GM23248 (cell line): ENCODE results near the gene WFIKKN1. TPM values are rescaled to one million over a fixed set of nuclear protein-coding genes. Genes with fewer than 3 reads are reported as not detected.

Experiments
- DNase-seq: peaks from one replicate; pipeline ENCODE4 v3.0.0-alpha.2; 2015
- H2AFZ ChIP-seq: fragments of 200-600 bp; sonication (generic); 2 replicates; pipeline ENCODE4 v1.6.1; 2016; ENCODE audit warnings: antibody characterized with exemption
- H3F3A ChIP-seq: fragments of 200-600 bp; sonication (generic); 2 replicates; pipeline ENCODE4 v1.6.1; 2016; ENCODE audit warnings: mild to moderate bottlenecking, antibody characterized with exemption, mixed run types; ENCODE audit not compliant: insufficient read depth
- H3K27ac ChIP-seq: fragments of 200-600 bp; sonication (generic); 2 replicates; pipeline ENCODE4 v1.5.1; 2016; ENCODE audit warnings: mild to moderate bottlenecking
- H3K27me3 ChIP-seq: fragments of 200-600 bp; sonication (generic); replicated peaks from 2 replicates; pipeline ENCODE4 v1.6.1; 2016; ENCODE audit warnings: mild to moderate bottlenecking; ENCODE audit not compliant: insufficient read depth
- H3K36me3 ChIP-seq: fragments of 200-600 bp; sonication (generic); 2 replicates; pipeline ENCODE4 v1.6.1; 2016; ENCODE audit warnings: low read depth, mild to moderate bottlenecking
- H3K4me1 ChIP-seq: fragments of 200-600 bp; sonication (generic); 2 replicates; pipeline ENCODE4 v1.6.1; 2016; ENCODE audit warnings: mild to moderate bottlenecking; ENCODE audit not compliant: insufficient read depth
- H3K4me2 ChIP-seq: fragments of 200-600 bp; sonication (generic); one replicate; pipeline ENCODE4 v1.6.1; 2016; ENCODE audit warnings: mild to moderate bottlenecking; ENCODE audit not compliant: unreplicated experiment
- H3K4me3 ChIP-seq: fragments of 200-600 bp; sonication (generic); 2 replicates; pipeline ENCODE4 v1.5.1; 2016; ENCODE audit warnings: mild to moderate bottlenecking
- H3K79me2 ChIP-seq: fragments of 200-600 bp; sonication (generic); 2 replicates; pipeline ENCODE4 v1.6.1; 2016; ENCODE audit warnings: mild to moderate bottlenecking; ENCODE audit not compliant: insufficient read depth
- H3K9ac ChIP-seq: fragments of 200-600 bp; sonication (generic); 2 replicates; pipeline ENCODE4 v1.6.1; 2016; ENCODE audit warnings: mild to moderate bottlenecking
- H3K9me2 ChIP-seq: fragments of 200-600 bp; sonication (generic); 2 replicates; pipeline ENCODE4 v1.6.1; 2016; ENCODE audit warnings: mixed run types, mild to moderate bottlenecking, moderate library complexity; ENCODE audit not compliant: insufficient read depth
- H3K9me3 ChIP-seq: fragments of 200-600 bp; sonication (generic); one replicate; pipeline ENCODE4 v1.6.1; 2017; ENCODE audit warnings: low read depth
- H4K20me1 ChIP-seq: fragments of 200-600 bp; sonication (generic); 2 replicates; pipeline ENCODE4 v1.6.0; 2016; ENCODE audit not compliant: insufficient read depth
- EZH2 ChIP-seq: fragments of 200-600 bp; sonication (generic); IDR thresholded peaks from 2 replicates; pipeline ENCODE4 v1.6.1; 2018; ENCODE audit warnings: antibody characterized with exemption, mild to moderate bottlenecking; ENCODE audit not compliant: insufficient read depth, poor library complexity, severe bottlenecking
- EZH2phosphoT487 ChIP-seq: fragments of 200-600 bp; sonication (generic); IDR thresholded peaks from 2 replicates; pipeline ENCODE4 v1.6.1; 2018; ENCODE audit warnings: antibody characterized with exemption, moderate library complexity, mild to moderate bottlenecking, low read depth; ENCODE audit not compliant: insufficient read depth
- WGBS, 2 experiments: methylation state at CpG; one replicate each; pipeline ENCODE4 v1.1.6; 2015 to 2017; ENCODE audit warnings: low lambda C conversion rate in 2 of 2, low coverage in 1 of 2; ENCODE audit errors: missing lambda C conversion rate in 2 of 2; 5-methylcytosine and 5-hydroxymethylcytosine counted together
- in situ Hi-C: fragments of 300-500 bp; cut with MboI; formaldehyde crosslinking; loops from 2 replicates; pipeline ENCODE4 v1.15.0; 2020
- polyA plus RNA-seq: library from polyadenylated mRNA; unstranded; fragments of >200 nt; fragmentation: Nextera tagmentation; extraction: Ambion mirVana; gene quantifications from 2 replicates; pipeline ENCODE4 v1.2.1, GENCODE V29; 2016
- total RNA-seq: library from RNA; depleted of rRNA; stranded (reverse); fragments of >200 nt; shearing (Covaris generic); gene quantifications from 2 replicates; pipeline ENCODE4 v1.2.3, GENCODE V29; 2014

Gene WFIKKN1
- total and polyA plus RNA-seq, 2 experiments from 2014 or later = not detected

DNA sequence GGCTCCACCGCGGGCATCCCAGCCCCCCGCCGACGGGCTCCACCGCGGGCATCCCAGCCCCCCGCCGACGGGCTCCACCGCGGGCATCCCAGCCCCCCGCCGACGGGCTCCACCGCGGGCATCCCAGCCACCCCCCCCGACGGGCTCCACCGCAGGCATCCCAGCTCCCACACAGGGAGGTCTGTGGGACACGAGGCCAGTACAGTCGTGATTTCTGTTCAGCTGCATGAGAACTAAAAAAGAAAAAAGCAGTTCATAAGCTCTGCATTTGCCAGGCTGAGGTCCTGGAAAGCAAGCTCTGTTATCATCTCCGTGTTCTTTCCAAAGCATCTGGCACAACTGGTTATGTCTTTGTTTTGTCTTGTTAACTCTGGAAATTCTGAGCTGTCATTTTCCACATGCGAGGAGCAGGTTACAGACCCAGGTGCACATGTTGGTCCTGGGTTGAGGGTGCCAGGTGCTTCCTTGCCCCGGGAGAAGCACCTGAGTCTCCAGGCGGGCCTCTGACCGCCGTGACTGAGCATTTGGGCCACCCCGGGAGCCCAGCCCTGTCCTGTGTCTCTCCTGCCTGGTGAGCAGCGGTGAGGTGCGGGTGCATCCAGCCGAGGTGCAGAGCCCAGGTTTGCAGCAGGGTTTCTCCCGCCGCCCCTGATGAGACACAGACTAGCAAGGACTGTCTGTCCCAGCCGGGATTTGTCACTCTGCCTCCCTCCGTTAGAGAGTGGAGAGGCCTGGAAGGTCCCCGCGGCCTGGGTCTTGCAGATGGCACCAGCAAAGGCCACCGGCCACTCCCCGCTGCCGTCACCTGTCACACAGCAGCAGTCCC is 9.9 kb upstream of the WFIKKN1 start:
- in situ Hi-C loops = no loop called here
- no peaks in the 10 kb centered on the region for H3K27me3 ChIP-seq
- WGBS, 2 experiments = 86 to 89% methylated on average over 22 to 41 of the region's 41 CpGs
- no peak overlapping the region for H3K9ac ChIP-seq
- no peak for DNase-seq
- no peak overlapping the region for H3K4me3 ChIP-seq
- H4K20me1 ChIP-seq = no peaks in the 10 kb centered on the region
- peaks cover 5% of the 10 kb centered on the region; the same call in 1 of the 2 replicates for H3K79me2 ChIP-seq
- H3K9me2 ChIP-seq = no peaks in the 10 kb centered on the region
- H3F3A ChIP-seq = no peaks in the 10 kb centered on the region
- no peak overlapping the region for H3K27ac ChIP-seq
- TF ChIP-seq EZH2phosphoT487 (no peak), EZH2 (no peak)
- no peak overlapping the region for H2AFZ ChIP-seq
- no peaks in the 10 kb centered on the region for H3K36me3 ChIP-seq
- no peak overlapping the region for H3K4me2 ChIP-seq
- no peaks in the 10 kb centered on the region for H3K9me3 ChIP-seq
- no peaks in the 10 kb centered on the region for H3K4me1 ChIP-seq

- no peak overlapping the region for H2AFZ ChIP-seq
- in situ Hi-C loops = no loop called here
- no peaks in the 10 kb centered on the region for H3K9me3 ChIP-seq
- no peak overlapping the region for H3K9ac ChIP-seq
- WGBS, 2 experiments = 96 to 97% methylated on average over 21 of the region's 21 CpGs
- no peaks in the 10 kb centered on the region for H4K20me1 ChIP-seq
- no peak overlapping the region for H3K4me3 ChIP-seq
- peaks cover 5% of the 10 kb centered on the region; the same call in 1 of the 2 replicates for H3K4me1 ChIP-seq
- H3K27me3 ChIP-seq = no peaks in the 10 kb centered on the region
- H3K27ac ChIP-seq = no peak overlapping the region
- H3K79me2 ChIP-seq = peaks cover 5% of the 10 kb centered on the region; the same call in 1 of the 2 replicates
- H3K4me2 ChIP-seq = no peak overlapping the region
- TF ChIP-seq EZH2 (no peak), EZH2phosphoT487 (no peak)
- H3F3A ChIP-seq = 0 out of 2 replicates have a peak, but pooled peaks cover 4% of the 10 kb centered on the region
- H3K36me3 ChIP-seq = no peaks in the 10 kb centered on the region
- no peaks in the 10 kb centered on the region for H3K9me2 ChIP-seq
- no peak for DNase-seq
Observed at GRCh38 chr16:621526-622105, 9.2 kb upstream of the WFIKKN1 start.

DNA sequence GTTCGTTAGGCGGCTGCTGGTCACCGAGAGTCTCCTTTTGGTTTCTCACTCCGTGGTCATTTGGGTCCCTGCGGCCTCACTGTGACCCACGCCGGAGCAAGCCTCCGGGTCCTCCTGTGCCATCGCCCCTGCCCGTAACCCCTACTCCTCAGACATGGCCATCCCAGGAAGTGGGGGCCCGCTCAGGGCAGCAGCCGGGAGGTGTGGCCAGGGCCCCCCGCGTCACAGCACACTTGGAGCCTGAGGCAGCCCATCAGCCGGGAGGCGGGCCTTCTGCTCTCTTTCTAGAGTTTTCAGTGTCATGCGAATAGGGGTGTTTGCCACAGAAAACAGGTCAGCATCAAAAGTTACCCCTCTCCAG is 7.9 kb upstream of the WFIKKN1 start:
- no peak for DNase-seq
- H3K27ac ChIP-seq = no peak overlapping the region

DNA sequence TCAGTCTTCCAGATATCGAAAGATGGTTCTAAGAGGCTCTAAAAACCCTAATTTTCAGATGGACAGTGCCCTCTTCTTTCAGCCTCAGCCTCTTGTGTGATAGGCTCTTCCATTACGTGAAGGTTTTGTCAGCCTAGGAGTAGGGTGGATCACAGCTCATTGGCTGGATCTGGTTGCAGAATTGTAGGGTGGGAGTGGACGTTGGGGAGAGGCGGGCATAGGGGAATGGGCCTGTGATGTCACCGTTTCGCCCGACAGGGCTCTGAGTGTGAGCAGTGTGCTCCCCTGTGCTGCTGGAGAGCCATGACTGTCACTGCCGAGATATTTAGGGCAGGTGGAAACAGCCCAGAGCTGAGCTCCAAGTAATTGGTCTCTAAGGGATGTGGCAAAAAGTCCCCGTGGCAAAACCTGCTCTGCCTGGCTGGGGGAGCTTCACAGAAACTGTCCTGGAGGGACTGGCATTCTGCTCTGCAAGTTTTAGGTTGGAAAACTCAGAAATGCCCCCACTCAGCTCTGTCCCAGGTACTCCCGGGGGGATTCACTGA is 6.2 kb upstream of the WFIKKN1 start:
- H3K9me3 ChIP-seq = no peaks in the 10 kb centered on the region
- WGBS, 2 experiments = 81 to 83% methylated on average over 10 of the region's 10 CpGs

More for the DNA sequence above, 7.9 kb upstream of the WFIKKN1 start:
- Histone ChIP-seq H3K4me2 (no peak overlapping the region), H3K36me3 (no peaks in the 10 kb centered on the region), H3K27me3 (no peaks in the 10 kb centered on the region), H3K4me1 (peaks cover 12% of the 10 kb centered on the region), H3K9me3 (no peaks in the 10 kb centered on the region), H3K9me2 (no peaks in the 10 kb centered on the region), H3K4me3 (no peak overlapping the region), H2AFZ (no peak overlapping the region), H3K9ac (no peak overlapping the region), H4K20me1 (no peaks in the 10 kb centered on the region), H3K79me2 (peaks cover 5% of the 10 kb centered on the region; the same call in 1 of the 2 replicates), H3F3A (0 out of 2 replicates have a peak, but pooled peaks cover 4% of the 10 kb centered on the region)
- TF ChIP-seq EZH2 = no peak
- no peak for TF ChIP-seq EZH2phosphoT487
- 94 to 96% methylated on average over 17 of the region's 17 CpGs for WGBS, 2 experiments
- in situ Hi-C loops = no loop called here

More for the DNA sequence above, 6.2 kb upstream of the WFIKKN1 start:
- Histone ChIP-seq H3K4me2 (no peak overlapping the region), H3K9ac (no peak overlapping the region), H3K9me2 (no peaks in the 10 kb centered on the region), H4K20me1 (no peaks in the 10 kb centered on the region), H3K79me2 (peaks cover 5% of the 10 kb centered on the region; the same call in 1 of the 2 replicates), H3K4me3 (no peak overlapping the region), H3K27me3 (no peaks in the 10 kb centered on the region), H2AFZ (no peak overlapping the region), H3K4me1 (peaks cover 12% of the 10 kb centered on the region), H3F3A (0 out of 2 replicates have a peak, but pooled peaks cover 4% of the 10 kb centered on the region), H3K27ac (no peak overlapping the region), H3K36me3 (no peaks in the 10 kb centered on the region)
- no peak for DNase-seq
- in situ Hi-C loops = no loop called here
- TF ChIP-seq EZH2 (no peak), EZH2phosphoT487 (no peak)
